GM15510 (cell line): ENCODE measurements around the gene BMP4.

ENCODE experiments used
- POLR2A ChIP-seq: IDR thresholded peaks from 3 replicates; pipeline ENCODE4 v1.6.1; 2011; ENCODE audit warnings: borderline replicate concordance; ENCODE audit not compliant: insufficient read length; ENCODE audit errors: extremely low read depth

Gene BMP4

GRCh38 chr14:53975444-53975843, 18.8 kb upstream of the BMP4 start:
- TF ChIP-seq POLR2A: no peak

GRCh38 chr14:53971521-53971920, 14.9 kb upstream of the BMP4 start:
- TF ChIP-seq POLR2A: no peak

GRCh38 chr14:53969326-53969725, 12.7 kb upstream of the BMP4 start:
- TF ChIP-seq POLR2A: no peak

- no peak for TF ChIP-seq POLR2A
These were observed 12.1 kb upstream of the BMP4 start for GRCh38 chr14:53968726-53969125.

- TF ChIP-seq POLR2A: no peak
These were observed 11.0 kb upstream of the BMP4 start for GRCh38 chr14:53967606-53968005.

- no peak for TF ChIP-seq POLR2A
These were observed 7.6 kb upstream of the BMP4 start for GRCh38 chr14:53964249-53964648.

GRCh38 chr14:53963320-53964227, 6.9 kb upstream of the BMP4 start:
- no peak for TF ChIP-seq POLR2A

- no peak for TF ChIP-seq POLR2A
These were observed 6.3 kb upstream of the BMP4 start for GRCh38 chr14:53962953-53963319.

- no peak for TF ChIP-seq POLR2A
These were observed 2.0 kb upstream of the BMP4 start for GRCh38 chr14:53958628-53959027.

GRCh38 chr14:53957739-53958138, 1.1 kb upstream of the BMP4 start:
- no peak for TF ChIP-seq POLR2A

GRCh38 chr14:53955671-53956426, 776 bp downstream of the BMP4 start:
- TF ChIP-seq POLR2A: no peak

GRCh38 chr14:53955229-53955556, 1.4 kb downstream of the BMP4 start:
- TF ChIP-seq POLR2A: no peak

GRCh38 chr14:53954551-53955228, 1.9 kb downstream of the BMP4 start:
- no peak for TF ChIP-seq POLR2A

GRCh38 chr14:53953828-53954550, 2.6 kb downstream of the BMP4 start:
- no peak for TF ChIP-seq POLR2A

- no peak for TF ChIP-seq POLR2A
These were observed 3.4 kb downstream of the BMP4 start for GRCh38 chr14:53953002-53953827.

GRCh38 chr14:53952533-53952932, 4.1 kb downstream of the BMP4 start:
- no peak for TF ChIP-seq POLR2A
